ENCODE measurements around the gene CD58.

CD58 gene

GRCh38 chr1:116476321-116476720 is 94.5 kb downstream of the CD58 start:
- no peaks in the 10 kb centered on the region for H3K27me3 ChIP-seq (replicated peaks in 2 of 5; ENCODE audit: control insufficient read depth in 4 of 5, insufficient read depth in 5 of 5, low read length in 4 of 5)
- H3K27ac ChIP-seq (ENCODE audit: insufficient read depth in 1 of 2, low read depth in 1 of 2, low read length in 2 of 2, poor library complexity in 1 of 2, severe bottlenecking in 2 of 2) = no peak overlapping the region
- WGBS (ENCODE audit: insufficient coverage) = 100% methylated on average over 2 of the region's 3 CpGs
- no peaks in the 10 kb centered on the region for H3K4me1 ChIP-seq (ENCODE audit: control extremely low read depth in 1 of 4, control insufficient read depth in 4 of 4, insufficient read depth in 4 of 4, low read length in 3 of 4)
- H3K9me3 ChIP-seq (ENCODE audit: control extremely low read depth in 1 of 5, control insufficient read depth in 4 of 5, insufficient read depth in 2 of 5, low read depth in 1 of 5, low read length in 4 of 5) = no peaks in the 10 kb centered on the region
- CTCF ChIA-PET = interaction anchor here (3.2 kb wide), 1 partner anchor 9 kb away, joined by 16 read pairs; no protein-coding TSS in a partner anchor
- no peak for DNase-seq
- H3K4me3 ChIP-seq (ENCODE audit: control insufficient read depth in 1 of 7, extremely low read depth in 1 of 7, insufficient read depth in 4 of 7, low read depth in 2 of 7, low read length in 6 of 7) = no peak overlapping the region
- no peaks in the 10 kb centered on the region for H3K36me3 ChIP-seq (ENCODE audit: control insufficient read depth in 4 of 4, insufficient read depth in 4 of 4, low read length in 3 of 4)
- POLR2A ChIA-PET = interaction anchor here (0.6 kb wide), 1 partner anchor 110 kb away, joined by 4 read pairs; no protein-coding TSS in a partner anchor

- ChIA-PET CTCF (interaction anchor here (3.2 kb wide), 1 partner anchor 10 kb away, joined by 16 read pairs; no protein-coding TSS in a partner anchor), POLR2A (no interaction called here)
- Histone ChIP-seq H3K27ac (ENCODE audit: insufficient read depth in 1 of 2, low read depth in 1 of 2, low read length in 2 of 2, poor library complexity in 1 of 2, severe bottlenecking in 2 of 2) (no peak overlapping the region), H3K27me3 (replicated peaks in 2 of 5; ENCODE audit: control insufficient read depth in 4 of 5, insufficient read depth in 5 of 5, low read length in 4 of 5) (no peaks in the 10 kb centered on the region), H3K36me3 (ENCODE audit: control insufficient read depth in 4 of 4, insufficient read depth in 4 of 4, low read length in 3 of 4) (no peaks in the 10 kb centered on the region), H3K9me3 (ENCODE audit: control extremely low read depth in 1 of 5, control insufficient read depth in 4 of 5, insufficient read depth in 2 of 5, low read depth in 1 of 5, low read length in 4 of 5) (no peaks in the 10 kb centered on the region), H3K4me1 (ENCODE audit: control extremely low read depth in 1 of 4, control insufficient read depth in 4 of 4, insufficient read depth in 4 of 4, low read length in 3 of 4) (no peaks in the 10 kb centered on the region), H3K4me3 (ENCODE audit: control insufficient read depth in 1 of 7, extremely low read depth in 1 of 7, insufficient read depth in 4 of 7, low read depth in 2 of 7, low read length in 6 of 7) (no peak overlapping the region)
- no peak for DNase-seq
- WGBS (ENCODE audit: insufficient coverage) = 100% methylated on average over 3 of the region's 7 CpGs
Measured at GRCh38 chr1:116475850-116476218, 95.0 kb downstream of the CD58 start.

GRCh38 chr1:116474921-116475849 is 95.6 kb downstream of the CD58 start:
- Histone ChIP-seq H3K9me3 (ENCODE audit: control extremely low read depth in 1 of 5, control insufficient read depth in 4 of 5, insufficient read depth in 2 of 5, low read depth in 1 of 5, low read length in 4 of 5) (no peaks in the 10 kb centered on the region), H3K4me1 (ENCODE audit: control extremely low read depth in 1 of 4, control insufficient read depth in 4 of 4, insufficient read depth in 4 of 4, low read length in 3 of 4) (no peaks in the 10 kb centered on the region), H3K27ac (ENCODE audit: insufficient read depth in 1 of 2, low read depth in 1 of 2, low read length in 2 of 2, poor library complexity in 1 of 2, severe bottlenecking in 2 of 2) (no peak overlapping the region), H3K4me3 (ENCODE audit: control insufficient read depth in 1 of 7, extremely low read depth in 1 of 7, insufficient read depth in 4 of 7, low read depth in 2 of 7, low read length in 6 of 7) (no peak overlapping the region), H3K36me3 (ENCODE audit: control insufficient read depth in 4 of 4, insufficient read depth in 4 of 4, low read length in 3 of 4) (no peaks in the 10 kb centered on the region), H3K27me3 (replicated peaks in 2 of 5; ENCODE audit: control insufficient read depth in 4 of 5, insufficient read depth in 5 of 5, low read length in 4 of 5) (no peaks in the 10 kb centered on the region)
- ChIA-PET CTCF (interaction anchor here (0.8 to 3.2 kb wide), 3 partner anchors 10 to 311 kb away, joined by 3 to 16 read pairs (median 3); no protein-coding TSS in a partner anchor), POLR2A (no interaction called here)
- WGBS (ENCODE audit: insufficient coverage) = 98% methylated on average over 14 of the region's 14 CpGs
- no peak for DNase-seq

GRCh38 chr1:116472431-116472961 is 98.3 kb downstream of the CD58 start:
- CTCF ChIA-PET = interaction anchor here (1.2 kb wide), 2 partner anchors 10 kb away, joined by 3 read pairs; no protein-coding TSS in a partner anchor
- Histone ChIP-seq H3K9me3 (ENCODE audit: control extremely low read depth in 1 of 5, control insufficient read depth in 4 of 5, insufficient read depth in 2 of 5, low read depth in 1 of 5, low read length in 4 of 5) (no peaks in the 10 kb centered on the region), H3K27me3 (replicated peaks in 2 of 5; ENCODE audit: control insufficient read depth in 4 of 5, insufficient read depth in 5 of 5, low read length in 4 of 5) (no peaks in the 10 kb centered on the region), H3K4me1 (ENCODE audit: control extremely low read depth in 1 of 4, control insufficient read depth in 4 of 4, insufficient read depth in 4 of 4, low read length in 3 of 4) (no peaks in the 10 kb centered on the region), H3K4me3 (ENCODE audit: control insufficient read depth in 1 of 7, extremely low read depth in 1 of 7, insufficient read depth in 4 of 7, low read depth in 2 of 7, low read length in 6 of 7) (no peak overlapping the region), H3K27ac (ENCODE audit: insufficient read depth in 1 of 2, low read depth in 1 of 2, low read length in 2 of 2, poor library complexity in 1 of 2, severe bottlenecking in 2 of 2) (no peak overlapping the region), H3K36me3 (ENCODE audit: control insufficient read depth in 4 of 4, insufficient read depth in 4 of 4, low read length in 3 of 4) (no peaks in the 10 kb centered on the region)
- no peak for DNase-seq
- POLR2A ChIA-PET = no interaction called here
- 100% methylated on average over 1 of the region's 3 CpGs for WGBS (ENCODE audit: insufficient coverage)

- ChIA-PET CTCF (interaction anchor here (1.2 kb wide), 1 partner anchor 11 kb away, joined by 3 read pairs; no protein-coding TSS in a partner anchor), POLR2A (no interaction called here)
- Histone ChIP-seq H3K9me3 (ENCODE audit: control extremely low read depth in 1 of 5, control insufficient read depth in 4 of 5, insufficient read depth in 2 of 5, low read depth in 1 of 5, low read length in 4 of 5) (no peaks in the 10 kb centered on the region), H3K4me1 (ENCODE audit: control extremely low read depth in 1 of 4, control insufficient read depth in 4 of 4, insufficient read depth in 4 of 4, low read length in 3 of 4) (no peaks in the 10 kb centered on the region), H3K36me3 (ENCODE audit: control insufficient read depth in 4 of 4, insufficient read depth in 4 of 4, low read length in 3 of 4) (no peaks in the 10 kb centered on the region), H3K27me3 (replicated peaks in 2 of 5; ENCODE audit: control insufficient read depth in 4 of 5, insufficient read depth in 5 of 5, low read length in 4 of 5) (peaks cover 0 to 2% (median 0%) of the 10 kb centered on the region in 5 experiments), H3K27ac (ENCODE audit: insufficient read depth in 1 of 2, low read depth in 1 of 2, low read length in 2 of 2, poor library complexity in 1 of 2, severe bottlenecking in 2 of 2) (no peak overlapping the region), H3K4me3 (ENCODE audit: control insufficient read depth in 1 of 7, extremely low read depth in 1 of 7, insufficient read depth in 4 of 7, low read depth in 2 of 7, low read length in 6 of 7) (no peak overlapping the region)
- WGBS (ENCODE audit: insufficient coverage) = 84% methylated on average over 3 of the region's 4 CpGs
- DNase-seq = no peak
Measured at GRCh38 chr1:116471241-116471640, 99.6 kb downstream of the CD58 start.

- Histone ChIP-seq H3K4me1 (ENCODE audit: control extremely low read depth in 1 of 4, control insufficient read depth in 4 of 4, insufficient read depth in 4 of 4, low read length in 3 of 4) (no peaks in the 10 kb centered on the region), H3K27ac (ENCODE audit: insufficient read depth in 1 of 2, low read depth in 1 of 2, low read length in 2 of 2, poor library complexity in 1 of 2, severe bottlenecking in 2 of 2) (no peak overlapping the region), H3K36me3 (ENCODE audit: control insufficient read depth in 4 of 4, insufficient read depth in 4 of 4, low read length in 3 of 4) (no peaks in the 10 kb centered on the region), H3K4me3 (ENCODE audit: control insufficient read depth in 1 of 7, extremely low read depth in 1 of 7, insufficient read depth in 4 of 7, low read depth in 2 of 7, low read length in 6 of 7) (no peak overlapping the region), H3K9me3 (ENCODE audit: control extremely low read depth in 1 of 5, control insufficient read depth in 4 of 5, insufficient read depth in 2 of 5, low read depth in 1 of 5, low read length in 4 of 5) (no peaks in the 10 kb centered on the region), H3K27me3 (replicated peaks in 2 of 5; ENCODE audit: control insufficient read depth in 4 of 5, insufficient read depth in 5 of 5, low read length in 4 of 5) (peaks cover 0 to 2% (median 0%) of the 10 kb centered on the region in 5 experiments)
- no CpG with 5 or more reads among the region's 1 CpG for WGBS (ENCODE audit: insufficient coverage)
- ChIA-PET CTCF (no interaction called here), POLR2A (no interaction called here)
- no peak for DNase-seq
Measured at GRCh38 chr1:116470671-116471070, 100.2 kb downstream of the CD58 start.

All from common myeloid progenitor, CD34-positive (primary cell).